Measurements from ENCODE around the gene LSAMP. TPM values are rescaled to one million over a fixed set of nuclear protein-coding genes. Genes with fewer than 3 reads are reported as not detected.

LSAMP gene
- polyA plus RNA-seq, 1 of the 3 experiments (the other 2 are of a cell fraction), result 6.6 TPM

GRCh38 chr3:116259984-116260383 lies 185.3 kb downstream of the LSAMP start:
- H3K4me3 ChIP-seq (ENCODE audit: low read depth in 2 of 2, low read length in 1 of 2), result no peak overlapping the region

GRCh38 chr3:116256843-116257485 lies 188.3 kb downstream of the LSAMP start:
- H3K4me1 ChIP-seq (ENCODE audit: control insufficient read depth in 1 of 2, insufficient read depth in 2 of 2, low read depth in 1 of 2, low read length in 1 of 2), result peaks cover 5 to 8% of the 10 kb centered on the region in 2 experiments; a peak in 3 of 4 replicates
- DNase-seq, result no peak
- TF ChIP-seq TCF12 (IDR thresholded peaks at IDR 0.05), result peak; percentile 55
- TF ChIP-seq JUND (IDR thresholded peaks at IDR 0.05), result peak; percentile 27; the same call in 1 of the 2 replicates
- TF ChIP-seq FOSL2 (IDR thresholded peaks at IDR 0.05; ENCODE audit: borderline replicate concordance, low read depth), result peak; percentile 9; the same call in 1 of the 2 replicates
- TF ChIP-seq TEAD4 (IDR thresholded peaks at IDR 0.05; ENCODE audit: borderline replicate concordance, insufficient read depth), result 0 out of 2 replicates have a peak, but pooled peaks have one; percentile 19
- TF ChIP-seq NRF1 (IDR thresholded peaks at IDR 0.05; ENCODE audit: low read depth, low read length), result no peak
- no peak for TF ChIP-seq MEF2A (IDR thresholded peaks at IDR 0.05; ENCODE audit: borderline replicate concordance, low read depth)
- H3K4me3 ChIP-seq (ENCODE audit: low read depth in 2 of 2, low read length in 1 of 2), result no peak overlapping the region; a peak in 1 of 4 replicates
- no peak overlapping the region for H3K9ac ChIP-seq
- no peaks in the 10 kb centered on the region for H4K20me1 ChIP-seq (ENCODE audit: insufficient read depth)
- no peaks in the 10 kb centered on the region for H3K9me3 ChIP-seq
- H3K27ac ChIP-seq (ENCODE audit: low read depth in 2 of 2, low read length in 1 of 2), result peak overlapping the region; percentile 17 to 67
- no peaks in the 10 kb centered on the region for H3K9me2 ChIP-seq
- no peak overlapping the region for H2AFZ ChIP-seq (ENCODE audit: low read depth)
- no peaks in the 10 kb centered on the region for H3K27me3 ChIP-seq (ENCODE audit: insufficient read depth)
- 53% methylated on average over 4 of the region's 4 CpGs for WGBS (ENCODE audit: low lambda C conversion rate)
- no peak overlapping the region; the same call in 1 of the 2 replicates for H3K4me2 ChIP-seq
- ChIA-PET CTCF (no interaction called here), POLR2A (no interaction called here)
- H3F3A ChIP-seq (replicated peaks; ENCODE audit: insufficient read depth), result peaks cover 10% of the 10 kb centered on the region
- no peaks in the 10 kb centered on the region for H3K36me3 ChIP-seq (replicated peaks in 1 of 2; ENCODE audit: control insufficient read depth in 1 of 2, insufficient read depth in 2 of 2, low read length in 1 of 2)
- no peaks in the 10 kb centered on the region for H3K79me2 ChIP-seq (ENCODE audit: insufficient read depth)

More at GRCh38 chr3:116259984-116260383, 185.3 kb downstream of the LSAMP start:
- no peaks in the 10 kb centered on the region for H4K20me1 ChIP-seq (ENCODE audit: insufficient read depth)
- no peaks in the 10 kb centered on the region for H3K9me3 ChIP-seq
- no peak overlapping the region for H3K9ac ChIP-seq
- peaks cover 23% of the 10 kb centered on the region for H3F3A ChIP-seq (replicated peaks; ENCODE audit: insufficient read depth)
- CTCF ChIA-PET, result no interaction called here
- no peaks in the 10 kb centered on the region for H3K9me2 ChIP-seq
- no peaks in the 10 kb centered on the region for H3K36me3 ChIP-seq (replicated peaks in 1 of 2; ENCODE audit: control insufficient read depth in 1 of 2, insufficient read depth in 2 of 2, low read length in 1 of 2)
- peaks cover 5 to 8% of the 10 kb centered on the region in 2 experiments; a peak in 3 of 4 replicates for H3K4me1 ChIP-seq (ENCODE audit: control insufficient read depth in 1 of 2, insufficient read depth in 2 of 2, low read depth in 1 of 2, low read length in 1 of 2)
- no peak for DNase-seq
- TF ChIP-seq ELF1 (IDR thresholded peaks at IDR 0.05) (no peak), GATA2 (CRISPR knock-in tag; IDR thresholded peaks at IDR 0.05) (no peak), TAF1 (IDR thresholded peaks at IDR 0.05; ENCODE audit: borderline replicate concordance, low read depth, low read length) (no peak), RFX5 (IDR thresholded peaks at IDR 0.05; ENCODE audit: low read length) (no peak), FOXM1 (IDR thresholded peaks at IDR 0.05; ENCODE audit: low read depth) (no peak), RAD21 (IDR thresholded peaks at IDR 0.05; ENCODE audit: low read length) (no peak)
- H3K79me2 ChIP-seq (ENCODE audit: insufficient read depth), result no peaks in the 10 kb centered on the region
- H3K27ac ChIP-seq (ENCODE audit: low read depth in 2 of 2, low read length in 1 of 2), result no peak overlapping the region
- no peak overlapping the region for H3K4me2 ChIP-seq
- H3K27me3 ChIP-seq (ENCODE audit: insufficient read depth), result no peaks in the 10 kb centered on the region
- no peak overlapping the region for H2AFZ ChIP-seq (ENCODE audit: low read depth)
- POLR2A ChIA-PET, result no interaction called here

GRCh38 chr3:116254541-116254940 lies 190.7 kb downstream of the LSAMP start:
- DNase-seq, result no peak
- Histone ChIP-seq H3K9me2 (no peaks in the 10 kb centered on the region), H3K79me2 (ENCODE audit: insufficient read depth) (no peaks in the 10 kb centered on the region), H3K27ac (ENCODE audit: low read depth in 2 of 2, low read length in 1 of 2) (no peak overlapping the region), H3K4me3 (ENCODE audit: low read depth in 2 of 2, low read length in 1 of 2) (no peak overlapping the region), H3K36me3 (replicated peaks in 1 of 2; ENCODE audit: control insufficient read depth in 1 of 2, insufficient read depth in 2 of 2, low read length in 1 of 2) (no peaks in the 10 kb centered on the region), H3K4me2 (no peak overlapping the region), H3K27me3 (ENCODE audit: insufficient read depth) (no peaks in the 10 kb centered on the region), H3K9ac (no peak overlapping the region), H4K20me1 (ENCODE audit: insufficient read depth) (no peaks in the 10 kb centered on the region), H3K4me1 (ENCODE audit: control insufficient read depth in 1 of 2, insufficient read depth in 2 of 2, low read depth in 1 of 2, low read length in 1 of 2) (peaks cover 5 to 8% of the 10 kb centered on the region in 2 experiments; a peak in 3 of 4 replicates), H3F3A (replicated peaks; ENCODE audit: insufficient read depth) (peaks cover 10% of the 10 kb centered on the region), H3K9me3 (no peaks in the 10 kb centered on the region), H2AFZ (ENCODE audit: low read depth) (no peak overlapping the region)
- ChIA-PET CTCF (interaction anchor here (0.6 kb wide), 1 partner anchor 27 kb away, joined by 3 read pairs; no protein-coding TSS in a partner anchor), POLR2A (no interaction called here)
- WGBS (ENCODE audit: low lambda C conversion rate), result 83% methylated on average over 3 of the region's 3 CpGs
- no peak for TF ChIP-seq MXI1 (IDR thresholded peaks at IDR 0.05; ENCODE audit: low read depth, low read length)

Data from SK-N-SH (cell line).